DND-41 (cell line): ENCODE measurements around the gene MAZ.

Experiments used
- EZH2 ChIP-seq: IDR thresholded peaks from 3 replicates; pipeline ENCODE4 v1.6.1; 2012; ENCODE audit warnings: borderline replicate concordance, low read depth, mild to moderate bottlenecking, moderate library complexity, low read length, inconsistent platforms; ENCODE audit not compliant: severe bottlenecking
- TF ChIP-seq, protein P1 (sequence below): IDR thresholded peaks from 2 replicates; pipeline ENCODE4 v1.5.1; 2012; ENCODE audit warnings: borderline replicate concordance, low read length, moderate library complexity, mild to moderate bottlenecking; ENCODE audit not compliant: poor library complexity, severe bottlenecking; ENCODE audit errors: extremely low read depth

DNA sequence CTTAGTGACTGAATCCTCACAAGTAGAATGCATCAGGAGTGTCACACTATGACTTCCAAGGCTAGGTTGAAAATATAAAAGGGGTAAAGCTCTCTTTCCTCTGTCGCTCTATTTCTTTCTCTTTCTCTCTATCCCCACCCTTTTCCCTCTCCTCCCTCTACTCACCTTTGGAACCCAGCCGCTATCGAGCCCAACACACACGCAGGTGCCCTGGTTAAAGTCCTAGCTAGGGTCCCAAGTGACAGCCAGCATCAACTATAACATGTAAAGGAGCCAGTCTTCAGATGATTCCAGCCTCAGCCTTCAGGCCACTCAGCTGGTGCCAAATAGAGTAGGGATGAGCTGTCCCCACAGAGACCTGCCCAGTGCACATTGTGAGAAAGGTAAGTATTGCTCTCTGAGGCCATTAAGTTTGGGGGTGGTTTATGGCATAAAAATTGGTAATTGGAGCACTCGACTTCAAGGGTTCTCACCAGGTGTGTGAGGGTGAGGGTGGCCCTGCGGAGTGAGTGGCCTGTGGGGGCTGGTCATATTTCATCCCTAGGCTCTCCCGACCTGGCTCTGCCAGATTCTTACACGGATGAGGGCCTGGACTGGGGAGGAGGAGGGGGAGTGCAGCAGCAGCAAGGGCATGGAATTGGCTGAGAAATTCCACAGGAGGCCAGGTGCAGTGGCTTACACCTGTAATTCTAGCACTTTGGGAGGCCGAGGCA, 45.6 kb upstream of the MAZ start:
- TF ChIP-seq, protein P1, sequence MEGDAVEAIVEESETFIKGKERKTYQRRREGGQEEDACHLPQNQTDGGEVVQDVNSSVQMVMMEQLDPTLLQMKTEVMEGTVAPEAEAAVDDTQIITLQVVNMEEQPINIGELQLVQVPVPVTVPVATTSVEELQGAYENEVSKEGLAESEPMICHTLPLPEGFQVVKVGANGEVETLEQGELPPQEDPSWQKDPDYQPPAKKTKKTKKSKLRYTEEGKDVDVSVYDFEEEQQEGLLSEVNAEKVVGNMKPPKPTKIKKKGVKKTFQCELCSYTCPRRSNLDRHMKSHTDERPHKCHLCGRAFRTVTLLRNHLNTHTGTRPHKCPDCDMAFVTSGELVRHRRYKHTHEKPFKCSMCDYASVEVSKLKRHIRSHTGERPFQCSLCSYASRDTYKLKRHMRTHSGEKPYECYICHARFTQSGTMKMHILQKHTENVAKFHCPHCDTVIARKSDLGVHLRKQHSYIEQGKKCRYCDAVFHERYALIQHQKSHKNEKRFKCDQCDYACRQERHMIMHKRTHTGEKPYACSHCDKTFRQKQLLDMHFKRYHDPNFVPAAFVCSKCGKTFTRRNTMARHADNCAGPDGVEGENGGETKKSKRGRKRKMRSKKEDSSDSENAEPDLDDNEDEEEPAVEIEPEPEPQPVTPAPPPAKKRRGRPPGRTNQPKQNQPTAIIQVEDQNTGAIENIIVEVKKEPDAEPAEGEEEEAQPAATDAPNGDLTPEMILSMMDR = no peak
- TF ChIP-seq EZH2 = no peak
